SH-SY5Y (cell line): Measurements from ENCODE around the gene RPL13.

Experiments used
- GATA2 ChIP-seq: IDR thresholded peaks from 2 replicates; pipeline ENCODE4 v1.6.1; 2011; ENCODE audit warnings: mild to moderate bottlenecking, low read depth, low read length
- GATA3 ChIP-seq: IDR thresholded peaks from 2 replicates; pipeline ENCODE4 v1.6.1; 2011; ENCODE audit warnings: low read depth, mild to moderate bottlenecking, low read length, moderate library complexity

DNA sequence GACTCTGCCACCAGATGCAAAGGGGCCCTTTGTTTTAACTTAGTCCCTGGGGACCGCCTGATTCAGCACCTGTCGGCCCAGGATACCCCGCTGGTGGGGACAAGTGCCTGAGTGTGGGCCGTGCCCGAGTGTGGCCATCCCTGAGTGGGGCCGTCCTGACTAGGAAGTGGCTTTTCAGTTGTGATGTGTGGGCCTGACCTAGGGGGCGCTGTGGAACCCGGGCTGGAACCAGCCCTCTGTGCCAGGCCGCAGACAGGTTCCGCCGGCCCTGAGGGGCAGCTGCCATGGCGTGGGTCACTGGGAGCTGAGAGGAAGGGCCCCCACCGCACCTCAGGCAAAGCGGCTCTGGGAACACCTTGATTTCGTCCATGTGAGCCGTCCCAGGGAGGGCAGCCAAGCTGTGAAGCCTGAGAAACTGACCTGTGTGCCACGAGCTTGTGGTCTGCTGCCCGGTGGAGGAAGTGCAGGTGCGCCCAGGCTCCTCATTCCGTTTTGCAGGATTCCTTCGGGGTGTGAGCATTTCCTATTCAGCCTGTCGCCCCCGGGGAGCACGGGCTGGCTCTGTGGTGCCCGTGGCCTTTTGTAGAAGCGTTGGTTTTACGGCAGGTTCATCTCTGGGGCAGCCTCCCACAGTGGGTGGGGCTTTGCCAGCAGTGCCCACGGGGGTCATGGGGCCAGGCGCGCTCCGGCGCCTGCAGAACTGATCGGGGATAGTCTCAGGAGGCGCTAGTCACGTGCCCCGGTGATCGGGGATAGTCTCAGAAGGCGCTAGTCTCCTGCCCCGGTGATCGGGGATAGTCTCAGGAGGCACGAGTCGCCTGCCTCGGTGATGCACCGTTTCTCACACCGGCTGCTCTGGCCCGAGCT lies 5.3 kb downstream of the RPL13 start:
- TF ChIP-seq GATA3, result no peak
- no peak for TF ChIP-seq GATA2
